GM23248 (cell line): Measurements from ENCODE around the gene BLACAT1.

Experiments used
- EZH2 ChIP-seq: fragments of 200-600 bp; sonication (generic); IDR thresholded peaks from 2 replicates; pipeline ENCODE4 v1.6.1; 2018; ENCODE audit warnings: antibody characterized with exemption, mild to moderate bottlenecking; ENCODE audit not compliant: insufficient read depth, poor library complexity, severe bottlenecking
- EZH2phosphoT487 ChIP-seq: fragments of 200-600 bp; sonication (generic); IDR thresholded peaks from 2 replicates; pipeline ENCODE4 v1.6.1; 2018; ENCODE audit warnings: antibody characterized with exemption, moderate library complexity, mild to moderate bottlenecking, low read depth; ENCODE audit not compliant: insufficient read depth

- no peak for TF ChIP-seq EZH2phosphoT487
- TF ChIP-seq EZH2: no peak
Measured at GRCh38 chr1:205481218-205481617, 25.4 kb upstream of the BLACAT1 start.
